GM12878 (cell line): ENCODE data around the gene FMNL3. TPM values are rescaled to one million over a fixed set of nuclear protein-coding genes. Genes with fewer than 3 reads are reported as not detected.

Source experiments
- CHD2 ChIP-seq: IDR thresholded peaks from 2 replicates; pipeline ENCODE4 v1.6.1; 2011; ENCODE audit warnings: low read depth, low read length, improper control_type of control experiment, borderline replicate concordance
- EGR1 ChIP-seq, 2 experiments: IDR thresholded peaks; 1 replicate in 1 of 2; 2 replicates in 1 of 2; pipeline ENCODE4 v1.6.1; 2011 to 2012; ENCODE audit warnings: low read depth in 2 of 2, low read length in 2 of 2, borderline replicate concordance in 1 of 2, mild to moderate bottlenecking in 1 of 2, moderate library complexity in 1 of 2
- ETV6 ChIP-seq, 2 experiments: fragments of 450-650 bp in 1 of 2; IDR thresholded peaks in 1 of 2; conservative IDR thresholded peaks in 1 of 2; 2 replicates each; pipeline ENCODE4 v1.6.1; 2014; ENCODE audit warnings: antibody characterized with exemption in 1 of 2, borderline replicate concordance in 1 of 2, low read depth in 1 of 2, mild to moderate bottlenecking in 1 of 2, moderate library complexity in 1 of 2
- GATAD2B ChIP-seq: fragments of 450-650 bp; conservative IDR thresholded peaks from 2 replicates; pipeline ENCODE4 v1.6.1; 2017; ENCODE audit warnings: low read depth, mild to moderate bottlenecking, moderate library complexity
- RB1 ChIP-seq: fragments of 450-650 bp; formaldehyde crosslinking; IDR thresholded peaks from 2 replicates; pipeline ENCODE4 v1.6.1; 2017; ENCODE audit warnings: mild to moderate bottlenecking, borderline replicate concordance
- SP1 ChIP-seq: IDR thresholded peaks from one replicate; pipeline ENCODE4 v1.6.1; 2011; ENCODE audit warnings: low read depth, low read length
- STAT1 ChIP-seq: fragments of 450-650 bp; conservative IDR thresholded peaks from 2 replicates; pipeline ENCODE4 v1.6.1; 2014; ENCODE audit warnings: antibody characterized with exemption, mild to moderate bottlenecking
- STAT3 ChIP-seq: IDR thresholded peaks from 2 replicates; pipeline ENCODE4 v1.6.1; 2011; ENCODE audit warnings: low read depth, low read length, improper control_type of control experiment
- TBL1XR1 ChIP-seq: IDR thresholded peaks from 2 replicates; pipeline ENCODE4 v1.6.1; 2012; ENCODE audit warnings: low read depth, low read length, improper control_type of control experiment
- TCF3 ChIP-seq: IDR thresholded peaks from 2 replicates; pipeline ENCODE4 v1.6.1; 2012; ENCODE audit warnings: low read depth, mild to moderate bottlenecking, low read length, borderline replicate concordance; ENCODE audit not compliant: insufficient read depth
- WRNIP1 ChIP-seq: IDR thresholded peaks from 2 replicates; pipeline ENCODE4 v1.6.1; 2011; ENCODE audit warnings: low read depth, low read length, improper control_type of control experiment, borderline replicate concordance
- ZNF24 ChIP-seq: fragments of 450-650 bp; IDR thresholded peaks from 2 replicates; pipeline ENCODE4 v1.6.1; 2017; ENCODE audit warnings: antibody characterized with exemption, mild to moderate bottlenecking
- ZNF622 ChIP-seq: fragments of 450-650 bp; IDR thresholded peaks from 2 replicates; pipeline ENCODE4 v1.6.1; 2017; ENCODE audit warnings: mild to moderate bottlenecking, inconsistent platforms
- ZSCAN29 ChIP-seq: fragments of 450-650 bp; IDR thresholded peaks from 2 replicates; pipeline ENCODE4 v1.6.1; 2017; ENCODE audit warnings: mild to moderate bottlenecking, moderate library complexity
- polyA plus RNA-seq, 11 experiments: library from polyadenylated mRNA; depleted of rRNA in 4 of 11; unstranded in 6 of 11; stranded (reverse) in 5 of 11; fragments of >200 nt; fragmentation: Nextera tagmentation in 4 of 11; fragmentation: Illumina TruSeq in 1 of 11; extraction: Ambion mirVana in 4 of 11; extraction: Trizol in 1 of 11; gene quantifications; 1 replicate in 1 of 11; 2 replicates in 10 of 11; pipeline versions ENCODE4 v1.2.1 to v1.2.3, GENCODE V29; 2011 to 2016; ENCODE audit warnings: inconsistent platforms in 2 of 11, missing spikeins in 2 of 11, low read depth in 1 of 11
- total RNA-seq, 4 experiments: library from RNA; depleted of rRNA in 3 of 4; stranded (reverse); fragments of >200 nt in 3 of 4; fragmentation: Illumina TruSeq in 1 of 4; extraction: Trizol in 1 of 4; gene quantifications; 2 replicates each; pipeline versions ENCODE4 v1.2.1 to v1.2.3, GENCODE V29; 2013 to 2021
- TF ChIP-seq, protein P1 (sequence below): IDR thresholded peaks from 2 replicates; pipeline ENCODE4 v1.6.1; 2012; ENCODE audit warnings: mild to moderate bottlenecking, low read depth, low read length
- TF ChIP-seq, protein P2 (sequence below): fragments of 450-650 bp; conservative IDR thresholded peaks from 2 replicates; pipeline ENCODE4 v1.6.1; 2017; ENCODE audit warnings: mild to moderate bottlenecking, moderate library complexity
- TF ChIP-seq, protein P3 (sequence below): fragments of 450-650 bp; IDR thresholded peaks from 2 replicates; pipeline ENCODE4 v1.6.1; 2017; ENCODE audit warnings: mild to moderate bottlenecking, moderate library complexity

FMNL3 gene
- total and polyA plus RNA-seq, 10 of the 15 experiments (the other 5 are each of a cell fraction or from before 2014, with no cell fraction given): 3.0 to 64.9 (median 30.9) TPM

DNA sequence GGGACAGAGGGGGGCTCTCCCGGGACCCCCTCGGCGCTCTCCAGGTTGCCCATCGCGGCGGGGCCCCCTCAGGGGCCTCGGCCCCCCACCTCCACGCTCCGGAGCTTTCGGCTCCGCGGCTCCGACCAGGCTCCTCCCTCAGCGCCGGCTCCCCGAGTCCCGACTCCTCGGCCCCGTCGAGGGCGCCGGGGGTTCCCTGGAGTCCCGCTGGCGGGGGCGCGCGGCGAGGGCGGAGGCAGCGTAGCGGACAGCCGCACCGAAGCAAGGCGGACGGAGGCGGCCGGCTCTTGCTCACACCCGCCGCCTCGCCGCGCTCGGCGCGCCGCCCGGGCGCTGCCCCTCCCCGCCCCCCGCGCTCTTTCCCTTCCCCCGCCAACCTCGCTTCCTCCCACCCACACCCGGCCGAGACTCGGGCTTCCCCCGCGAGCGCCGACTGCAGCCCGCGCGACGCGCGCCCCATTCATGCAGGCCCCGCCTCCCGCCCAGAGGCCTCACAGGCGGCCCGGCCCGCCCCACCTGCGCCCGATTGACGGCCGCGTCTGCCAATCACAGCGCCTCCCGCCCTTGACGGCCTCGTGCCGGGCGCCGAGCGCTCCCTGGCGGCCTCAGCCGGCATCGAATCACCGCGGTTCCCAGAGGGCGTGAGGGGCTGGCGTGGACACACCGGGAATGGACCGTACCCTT, at the start of gene FMNL3 (continued):
- TF ChIP-seq, protein P1, sequence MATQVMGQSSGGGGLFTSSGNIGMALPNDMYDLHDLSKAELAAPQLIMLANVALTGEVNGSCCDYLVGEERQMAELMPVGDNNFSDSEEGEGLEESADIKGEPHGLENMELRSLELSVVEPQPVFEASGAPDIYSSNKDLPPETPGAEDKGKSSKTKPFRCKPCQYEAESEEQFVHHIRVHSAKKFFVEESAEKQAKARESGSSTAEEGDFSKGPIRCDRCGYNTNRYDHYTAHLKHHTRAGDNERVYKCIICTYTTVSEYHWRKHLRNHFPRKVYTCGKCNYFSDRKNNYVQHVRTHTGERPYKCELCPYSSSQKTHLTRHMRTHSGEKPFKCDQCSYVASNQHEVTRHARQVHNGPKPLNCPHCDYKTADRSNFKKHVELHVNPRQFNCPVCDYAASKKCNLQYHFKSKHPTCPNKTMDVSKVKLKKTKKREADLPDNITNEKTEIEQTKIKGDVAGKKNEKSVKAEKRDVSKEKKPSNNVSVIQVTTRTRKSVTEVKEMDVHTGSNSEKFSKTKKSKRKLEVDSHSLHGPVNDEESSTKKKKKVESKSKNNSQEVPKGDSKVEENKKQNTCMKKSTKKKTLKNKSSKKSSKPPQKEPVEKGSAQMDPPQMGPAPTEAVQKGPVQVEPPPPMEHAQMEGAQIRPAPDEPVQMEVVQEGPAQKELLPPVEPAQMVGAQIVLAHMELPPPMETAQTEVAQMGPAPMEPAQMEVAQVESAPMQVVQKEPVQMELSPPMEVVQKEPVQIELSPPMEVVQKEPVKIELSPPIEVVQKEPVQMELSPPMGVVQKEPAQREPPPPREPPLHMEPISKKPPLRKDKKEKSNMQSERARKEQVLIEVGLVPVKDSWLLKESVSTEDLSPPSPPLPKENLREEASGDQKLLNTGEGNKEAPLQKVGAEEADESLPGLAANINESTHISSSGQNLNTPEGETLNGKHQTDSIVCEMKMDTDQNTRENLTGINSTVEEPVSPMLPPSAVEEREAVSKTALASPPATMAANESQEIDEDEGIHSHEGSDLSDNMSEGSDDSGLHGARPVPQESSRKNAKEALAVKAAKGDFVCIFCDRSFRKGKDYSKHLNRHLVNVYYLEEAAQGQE: no peak
- TF ChIP-seq ETV6 (conservative IDR thresholded peaks at IDR 0.05 in 1 of 2, IDR thresholded peaks at IDR 0.05 in 1 of 2; ENCODE audit: borderline replicate concordance in 1 of 2, low read depth in 1 of 2) (peak in 1 of 2 experiments; percentile 42; a peak in 1 of 4 replicates), ZNF24 (0 out of 2 replicates have a peak, but pooled peaks have one; percentile 22), TCF3 (no peak), ZSCAN29 (peak; percentile 26; the same call in 1 of the 2 replicates), WRNIP1 (0 out of 2 replicates have a peak, but pooled peaks have one; percentile 45), ZNF622 (no peak), STAT3 (no peak), EGR1 (IDR thresholded peaks at IDR 0.05; ENCODE audit: borderline replicate concordance in 1 of 2, low read depth in 2 of 2, low read length in 2 of 2) (peak in 1 of 2 experiments; percentile 94; a peak in 2 of 3 replicates), STAT1 (no peak), TBL1XR1 (peak; percentile 74; the same call in 1 of the 2 replicates), SP1 (peak; percentile 94), GATAD2B (peak; percentile 89), CHD2 (peak; percentile 90), RB1 (peak; percentile 97; the same call in 1 of the 2 replicates)
- TF ChIP-seq, protein P2, sequence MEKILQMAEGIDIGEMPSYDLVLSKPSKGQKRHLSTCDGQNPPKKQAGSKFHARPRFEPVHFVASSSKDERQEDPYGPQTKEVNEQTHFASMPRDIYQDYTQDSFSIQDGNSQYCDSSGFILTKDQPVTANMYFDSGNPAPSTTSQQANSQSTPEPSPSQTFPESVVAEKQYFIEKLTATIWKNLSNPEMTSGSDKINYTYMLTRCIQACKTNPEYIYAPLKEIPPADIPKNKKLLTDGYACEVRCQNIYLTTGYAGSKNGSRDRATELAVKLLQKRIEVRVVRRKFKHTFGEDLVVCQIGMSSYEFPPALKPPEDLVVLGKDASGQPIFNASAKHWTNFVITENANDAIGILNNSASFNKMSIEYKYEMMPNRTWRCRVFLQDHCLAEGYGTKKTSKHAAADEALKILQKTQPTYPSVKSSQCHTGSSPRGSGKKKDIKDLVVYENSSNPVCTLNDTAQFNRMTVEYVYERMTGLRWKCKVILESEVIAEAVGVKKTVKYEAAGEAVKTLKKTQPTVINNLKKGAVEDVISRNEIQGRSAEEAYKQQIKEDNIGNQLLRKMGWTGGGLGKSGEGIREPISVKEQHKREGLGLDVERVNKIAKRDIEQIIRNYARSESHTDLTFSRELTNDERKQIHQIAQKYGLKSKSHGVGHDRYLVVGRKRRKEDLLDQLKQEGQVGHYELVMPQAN: peak; percentile 55; the same call in 1 of the 2 replicates
- TF ChIP-seq, protein P3, sequence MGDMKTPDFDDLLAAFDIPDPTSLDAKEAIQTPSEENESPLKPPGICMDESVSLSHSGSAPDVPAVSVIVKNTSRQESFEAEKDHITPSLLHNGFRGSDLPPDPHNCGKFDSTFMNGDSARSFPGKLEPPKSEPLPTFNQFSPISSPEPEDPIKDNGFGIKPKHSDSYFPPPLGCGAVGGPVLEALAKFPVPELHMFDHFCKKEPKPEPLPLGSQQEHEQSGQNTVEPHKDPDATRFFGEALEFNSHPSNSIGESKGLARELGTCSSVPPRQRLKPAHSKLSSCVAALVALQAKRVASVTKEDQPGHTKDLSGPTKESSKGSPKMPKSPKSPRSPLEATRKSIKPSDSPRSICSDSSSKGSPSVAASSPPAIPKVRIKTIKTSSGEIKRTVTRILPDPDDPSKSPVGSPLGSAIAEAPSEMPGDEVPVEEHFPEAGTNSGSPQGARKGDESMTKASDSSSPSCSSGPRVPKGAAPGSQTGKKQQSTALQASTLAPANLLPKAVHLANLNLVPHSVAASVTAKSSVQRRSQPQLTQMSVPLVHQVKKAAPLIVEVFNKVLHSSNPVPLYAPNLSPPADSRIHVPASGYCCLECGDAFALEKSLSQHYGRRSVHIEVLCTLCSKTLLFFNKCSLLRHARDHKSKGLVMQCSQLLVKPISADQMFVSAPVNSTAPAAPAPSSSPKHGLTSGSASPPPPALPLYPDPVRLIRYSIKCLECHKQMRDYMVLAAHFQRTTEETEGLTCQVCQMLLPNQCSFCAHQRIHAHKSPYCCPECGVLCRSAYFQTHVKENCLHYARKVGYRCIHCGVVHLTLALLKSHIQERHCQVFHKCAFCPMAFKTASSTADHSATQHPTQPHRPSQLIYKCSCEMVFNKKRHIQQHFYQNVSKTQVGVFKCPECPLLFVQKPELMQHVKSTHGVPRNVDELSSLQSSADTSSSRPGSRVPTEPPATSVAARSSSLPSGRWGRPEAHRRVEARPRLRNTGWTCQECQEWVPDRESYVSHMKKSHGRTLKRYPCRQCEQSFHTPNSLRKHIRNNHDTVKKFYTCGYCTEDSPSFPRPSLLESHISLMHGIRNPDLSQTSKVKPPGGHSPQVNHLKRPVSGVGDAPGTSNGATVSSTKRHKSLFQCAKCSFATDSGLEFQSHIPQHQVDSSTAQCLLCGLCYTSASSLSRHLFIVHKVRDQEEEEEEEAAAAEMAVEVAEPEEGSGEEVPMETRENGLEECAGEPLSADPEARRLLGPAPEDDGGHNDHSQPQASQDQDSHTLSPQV: peak; percentile 82
